NT2/D1 (cell line): ENCODE results near the gene SMOC2.

Experiments
- DNase-seq: peaks from one replicate; pipeline ENCODE4 v3.0.0-alpha.2; 2011; ENCODE audit warnings: low read depth, low spot score
- H3K27me3 ChIP-seq: 2 replicates; pipeline ENCODE4 v1.6.0; 2011; ENCODE audit warnings: mild to moderate bottlenecking; ENCODE audit not compliant: insufficient read length, insufficient read depth
- H3K36me3 ChIP-seq: 2 replicates; pipeline ENCODE4 v1.6.1; 2011; ENCODE audit warnings: mild to moderate bottlenecking, low read length, mixed read lengths; ENCODE audit not compliant: insufficient read depth, insufficient read length
- H3K4me1 ChIP-seq: 2 replicates; pipeline ENCODE4 v1.5.1; 2011; ENCODE audit not compliant: insufficient read depth, insufficient read length
- H3K4me3 ChIP-seq: 2 replicates; pipeline ENCODE4 v1.5.1; 2011; ENCODE audit warnings: low read depth; ENCODE audit not compliant: insufficient read length
- H3K9ac ChIP-seq: 2 replicates; pipeline ENCODE4 v1.6.0; 2011; ENCODE audit warnings: low read depth; ENCODE audit not compliant: insufficient read length
- H3K9me3 ChIP-seq: 2 replicates; pipeline ENCODE4 v1.5.1; 2011; ENCODE audit warnings: mild to moderate bottlenecking, low read length; ENCODE audit not compliant: insufficient read depth
- SUZ12 ChIP-seq: IDR thresholded peaks from 2 replicates; pipeline ENCODE4 v1.6.1; 2011; ENCODE audit not compliant: insufficient read length, insufficient read depth; ENCODE audit errors: extremely low read depth
- YY1 ChIP-seq: IDR thresholded peaks from 2 replicates; pipeline ENCODE4 v1.6.1; 2011; ENCODE audit not compliant: insufficient read length, insufficient read depth
- ZNF274 ChIP-seq: IDR thresholded peaks from 2 replicates; pipeline ENCODE4 v1.6.1; 2011; ENCODE audit warnings: mild to moderate bottlenecking, low read depth, low read length

Gene SMOC2

DNA sequence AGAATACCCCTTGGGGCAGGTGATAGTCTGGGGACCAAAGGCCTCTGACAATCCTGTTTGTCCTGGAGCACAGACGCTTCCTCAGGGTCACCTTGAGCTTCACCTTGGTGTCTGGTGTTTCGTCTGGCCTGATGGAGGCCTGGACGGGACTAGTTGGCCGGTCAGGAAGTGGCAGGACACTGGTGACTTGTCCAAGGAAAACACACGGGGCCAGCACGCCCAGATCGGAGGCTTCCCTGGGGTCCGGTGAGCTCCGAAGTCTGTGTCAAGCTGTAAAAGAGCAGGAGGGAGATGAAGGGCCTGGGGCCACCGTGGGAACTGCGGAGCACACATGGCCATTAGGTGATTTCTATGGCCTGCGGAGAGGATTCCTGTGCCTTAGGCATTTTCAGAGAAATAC is 67.9 kb downstream of the SMOC2 start:
- Histone ChIP-seq H3K9me3 (no peaks in the 10 kb centered on the region), H3K4me3 (no peak overlapping the region), H3K9ac (no peak overlapping the region), H3K36me3 (no peaks in the 10 kb centered on the region), H3K27me3 (no peaks in the 10 kb centered on the region), H3K4me1 (no peaks in the 10 kb centered on the region)
- TF ChIP-seq YY1: no peak
- TF ChIP-seq ZNF274: no peak
- no peak for TF ChIP-seq SUZ12
- DNase-seq: no peak

- H3K4me3 ChIP-seq: no peak overlapping the region
- no peaks in the 10 kb centered on the region for H3K9me3 ChIP-seq
- TF ChIP-seq ZNF274: no peak
- no peak for TF ChIP-seq YY1
- TF ChIP-seq SUZ12: no peak
- no peak overlapping the region for H3K9ac ChIP-seq
- DNase-seq: no peak
- H3K36me3 ChIP-seq: no peaks in the 10 kb centered on the region
- peaks cover 2% of the 10 kb centered on the region for H3K4me1 ChIP-seq
- no peaks in the 10 kb centered on the region for H3K27me3 ChIP-seq
These were observed 72.8 kb downstream of the SMOC2 start for GRCh38 chr6:168513766-168514165.

GRCh38 chr6:168514216-168514615 is 73.2 kb downstream of the SMOC2 start:
- Histone ChIP-seq H3K9ac (no peak overlapping the region), H3K36me3 (no peaks in the 10 kb centered on the region), H3K9me3 (no peaks in the 10 kb centered on the region), H3K4me3 (no peak overlapping the region), H3K27me3 (no peaks in the 10 kb centered on the region), H3K4me1 (peaks cover 2% of the 10 kb centered on the region)
- no peak for DNase-seq
- no peak for TF ChIP-seq YY1
- TF ChIP-seq ZNF274: no peak
- no peak for TF ChIP-seq SUZ12

DNA sequence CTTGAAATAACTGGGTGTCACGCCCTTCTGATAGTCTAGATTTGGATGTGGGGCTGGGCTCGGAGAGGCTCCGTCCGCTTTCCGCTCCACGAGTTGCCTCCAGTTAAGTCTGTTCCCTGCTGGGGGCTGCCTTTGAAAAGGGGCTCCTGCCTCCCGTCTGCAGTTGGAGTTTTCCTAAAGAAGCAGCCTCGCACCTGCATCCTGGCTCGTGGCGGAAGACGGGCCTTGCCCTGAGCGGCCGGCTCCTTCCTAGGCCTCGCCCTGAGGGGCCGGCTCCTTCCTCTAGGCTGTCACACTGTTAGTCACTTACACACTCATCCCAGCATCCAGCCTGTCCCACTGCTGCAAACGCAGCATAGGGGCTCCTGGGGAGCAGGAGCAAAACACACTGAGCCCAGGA is 74.4 kb downstream of the SMOC2 start:
- TF ChIP-seq YY1 (no peak), SUZ12 (no peak)
- DNase-seq: no peak
- Histone ChIP-seq H3K4me3 (no peak overlapping the region), H3K9me3 (no peaks in the 10 kb centered on the region), H3K36me3 (no peaks in the 10 kb centered on the region), H3K9ac (no peak overlapping the region), H3K4me1 (peaks cover 2% of the 10 kb centered on the region), H3K27me3 (no peaks in the 10 kb centered on the region)

DNA sequence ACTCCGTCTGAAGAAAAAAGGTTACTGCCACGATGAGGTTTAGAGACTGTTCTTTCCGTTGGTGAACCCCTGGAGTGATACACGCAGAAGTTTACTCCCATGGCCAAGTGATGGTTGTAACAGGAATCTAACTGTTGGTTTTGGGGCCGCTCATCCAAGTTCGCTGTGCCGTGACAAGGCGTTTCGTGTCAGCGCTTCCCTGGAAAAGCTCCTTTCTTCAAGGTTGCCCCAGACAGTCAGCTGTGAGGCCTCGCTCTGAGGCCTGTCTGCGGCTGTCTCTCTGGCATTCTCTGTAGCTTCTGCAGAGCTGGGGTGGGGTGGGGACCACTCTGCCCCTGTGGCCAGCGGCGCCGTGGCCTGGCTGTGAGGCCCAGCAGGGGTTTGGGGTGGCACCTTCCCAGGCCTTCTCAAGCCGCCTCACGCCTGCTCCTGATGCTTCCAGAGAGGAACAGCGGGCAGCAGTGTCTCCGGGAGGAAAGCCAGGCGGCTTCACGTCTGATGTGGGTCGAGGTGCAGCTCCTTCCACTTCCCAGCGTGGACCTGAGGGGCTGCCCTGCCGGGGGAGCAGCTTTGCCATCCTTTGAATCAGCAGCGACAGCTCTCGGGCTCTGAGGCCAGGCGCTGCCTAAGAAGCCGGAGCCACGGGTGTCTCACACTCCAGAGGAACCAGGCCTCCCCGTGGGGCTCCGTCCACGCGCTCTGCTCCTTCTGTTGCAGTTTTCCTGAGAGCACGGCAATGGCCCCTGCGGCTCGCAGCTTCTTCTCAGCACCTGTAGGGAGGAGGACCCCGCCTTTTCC is 76.2 kb downstream of the SMOC2 start:
- DNase-seq: no peak
- no peaks in the 10 kb centered on the region for H3K27me3 ChIP-seq
- H3K9ac ChIP-seq: no peak overlapping the region
- H3K9me3 ChIP-seq: no peaks in the 10 kb centered on the region
- no peak overlapping the region for H3K4me3 ChIP-seq
- TF ChIP-seq YY1 (no peak), SUZ12 (no peak), ZNF274 (no peak)
- no peaks in the 10 kb centered on the region for H3K36me3 ChIP-seq
- H3K4me1 ChIP-seq: peaks cover 2% of the 10 kb centered on the region

DNA sequence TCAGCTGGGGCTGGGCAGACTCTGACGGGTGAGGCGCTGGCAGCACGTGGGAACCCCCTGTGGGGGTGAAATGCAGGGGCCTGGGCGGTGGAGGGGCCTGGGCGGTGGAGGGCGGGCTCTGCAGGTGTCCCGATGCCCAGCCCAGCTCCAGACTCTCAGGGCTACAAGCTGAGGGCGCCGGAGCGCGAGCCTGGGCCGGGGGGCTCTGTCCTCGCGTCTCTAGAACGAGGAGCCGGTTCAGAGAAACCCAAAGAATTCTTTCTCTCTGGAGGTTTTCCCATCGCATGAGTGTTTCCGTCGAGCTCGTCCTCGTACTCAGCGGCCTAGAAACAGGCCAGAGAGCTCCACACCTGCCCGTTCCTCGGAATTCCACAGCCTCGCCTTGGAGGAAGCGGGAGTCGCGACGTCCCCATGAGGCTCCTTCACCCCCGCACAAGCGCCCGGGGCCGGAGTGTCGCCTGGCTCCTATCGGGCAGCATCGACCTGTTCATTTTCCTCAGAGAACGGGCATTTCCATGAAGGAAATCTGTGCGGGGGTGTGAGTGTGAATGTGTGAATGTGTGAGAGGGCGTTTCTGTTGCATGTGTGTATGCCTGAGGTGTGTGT is 76.9 kb downstream of the SMOC2 start:
- no peaks in the 10 kb centered on the region for H3K36me3 ChIP-seq
- H3K9me3 ChIP-seq: no peaks in the 10 kb centered on the region
- TF ChIP-seq YY1 (no peak), ZNF274 (no peak), SUZ12 (no peak)
- H3K27me3 ChIP-seq: no peaks in the 10 kb centered on the region
- H3K9ac ChIP-seq: no peak overlapping the region
- H3K4me3 ChIP-seq: no peak overlapping the region
- peaks cover 2% of the 10 kb centered on the region for H3K4me1 ChIP-seq
- no peak for DNase-seq

DNA sequence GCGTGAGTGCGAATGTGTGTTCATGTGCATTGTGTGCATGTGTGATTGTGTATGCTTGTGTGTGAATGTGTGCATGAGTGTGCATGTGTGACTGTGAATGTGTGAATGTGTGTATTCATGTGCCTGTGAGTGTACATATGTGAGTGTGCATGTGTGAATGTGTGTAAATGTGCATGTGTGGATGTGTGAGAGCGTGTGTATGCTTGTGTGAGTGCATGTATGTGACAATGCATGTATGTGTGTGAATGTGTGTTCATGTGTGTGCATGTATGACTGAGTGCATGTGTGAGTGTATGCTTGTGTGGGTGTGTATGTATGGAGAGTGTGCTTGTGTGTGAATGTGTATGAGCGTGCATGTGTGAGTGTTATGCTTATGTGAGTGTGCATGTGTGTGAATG is 77.4 kb downstream of the SMOC2 start:
- Histone ChIP-seq H3K36me3 (no peaks in the 10 kb centered on the region), H3K4me3 (no peak overlapping the region), H3K4me1 (peaks cover 2% of the 10 kb centered on the region), H3K27me3 (no peaks in the 10 kb centered on the region), H3K9ac (no peak overlapping the region), H3K9me3 (no peaks in the 10 kb centered on the region)
- no peak for DNase-seq
- no peak for TF ChIP-seq YY1
- TF ChIP-seq ZNF274: no peak
- TF ChIP-seq SUZ12: no peak
